HepG2 (cell line): Measurements from ENCODE around the gene CD4. TPM values are rescaled to one million over a fixed set of nuclear protein-coding genes. Genes with fewer than 3 reads are reported as not detected.

Source experiments
- ARNT2 ChIP-seq: sonication (generic); formaldehyde crosslinking; IDR thresholded peaks from 2 replicates; pipeline ENCODE4 v1.8.0; 2022; ENCODE audit warnings: mild to moderate bottlenecking, low read depth, missing genetic modification reagents, moderate library complexity
- FOXA1 ChIP-seq, 2 experiments: fragments of 450-650 bp in 1 of 2; sonication (generic) in 1 of 2; formaldehyde crosslinking in 1 of 2; IDR thresholded peaks; 2 replicates each; pipeline versions ENCODE4 v1.4.0 to v1.6.1; 2016 to 2020; ENCODE audit warnings: missing genetic modification reagents in 1 of 2
- FOXA3 ChIP-seq: IDR thresholded peaks from 2 replicates; pipeline ENCODE4 v1.6.1; 2016; ENCODE audit warnings: missing genetic modification reagents, missing compliant biosample characterization
- FOXP1 ChIP-seq, 2 experiments: fragments of 450-650 bp in 1 of 2; IDR thresholded peaks; 2 replicates each; pipeline ENCODE4 v1.6.1; 2017 to 2018; ENCODE audit warnings: antibody characterized with exemption in 1 of 2
- IKZF4 ChIP-seq: sonication (generic); formaldehyde crosslinking; IDR thresholded peaks from 2 replicates; pipeline ENCODE4 v1.5.1; 2020; ENCODE audit warnings: borderline replicate concordance, mild to moderate bottlenecking, low read depth, missing genetic modification reagents; ENCODE audit errors: not compliant biosample characterization
- MAZ ChIP-seq, 2 experiments: sonication (generic) in 1 of 2; formaldehyde crosslinking in 1 of 2; IDR thresholded peaks; 2 replicates each; pipeline versions ENCODE4 v1.5.0 to v1.6.1; 2012 to 2020; ENCODE audit warnings: low read depth in 2 of 2, mild to moderate bottlenecking in 2 of 2, borderline replicate concordance in 1 of 2, improper control_type of control experiment in 1 of 2, low read length in 1 of 2, missing genetic modification reagents in 1 of 2, moderate library complexity in 1 of 2
- MIXL1 ChIP-seq: IDR thresholded peaks from 2 replicates; pipeline ENCODE4 v1.6.1; 2016
- MYC ChIP-seq: sonication (generic); formaldehyde crosslinking; IDR thresholded peaks from 2 replicates; pipeline ENCODE4 v1.9.0; 2021; ENCODE audit warnings: missing genetic modification reagents, borderline replicate concordance
- NFKBIZ ChIP-seq: IDR thresholded peaks from 2 replicates; pipeline ENCODE4 v1.6.1; 2018; ENCODE audit warnings: missing genetic modification reagents, missing compliant biosample characterization
- RARG ChIP-seq: sonication (generic); formaldehyde crosslinking; IDR thresholded peaks from 2 replicates; pipeline ENCODE4 v1.4.0; 2020; ENCODE audit warnings: low read depth, mild to moderate bottlenecking, missing genetic modification reagents
- RCOR2 ChIP-seq: IDR thresholded peaks from 2 replicates; pipeline ENCODE4 v1.6.1; 2016; ENCODE audit warnings: missing biosample characterization, missing genetic modification reagents
- ZBTB38 ChIP-seq: sonication (generic); formaldehyde crosslinking; IDR thresholded peaks from 2 replicates; pipeline ENCODE4 v1.5.1; 2020; ENCODE audit warnings: mild to moderate bottlenecking, missing genetic modification reagents
- ZFAT ChIP-seq: sonication (generic); formaldehyde crosslinking; conservative IDR thresholded peaks from 2 replicates; pipeline ENCODE4 v1.8.1; 2023; ENCODE audit warnings: missing genetic modification reagents, inconsistent platforms
- ZNF207 ChIP-seq: fragments of 450-650 bp; IDR thresholded peaks from 2 replicates; pipeline ENCODE4 v1.6.1; 2016; ENCODE audit warnings: antibody characterized with exemption, borderline replicate concordance
- ZNF343 ChIP-seq: sonication (generic); formaldehyde crosslinking; IDR thresholded peaks from 2 replicates; pipeline ENCODE4 v1.4.0; 2020; ENCODE audit warnings: mild to moderate bottlenecking, missing genetic modification reagents
- ZNF572 ChIP-seq: sonication (generic); formaldehyde crosslinking; IDR thresholded peaks from 2 replicates; pipeline ENCODE4 v1.5.1; 2020; ENCODE audit warnings: mild to moderate bottlenecking, missing genetic modification reagents
- ZNF710 ChIP-seq: sonication (generic); formaldehyde crosslinking; IDR thresholded peaks from 2 replicates; pipeline ENCODE4 v1.5.0; 2020; ENCODE audit warnings: mild to moderate bottlenecking, missing genetic modification reagents, borderline replicate concordance
- ZNF761 ChIP-seq: sonication (generic); formaldehyde crosslinking; conservative IDR thresholded peaks from 2 replicates; pipeline ENCODE4 v1.4.0; 2020; ENCODE audit warnings: mild to moderate bottlenecking, missing genetic modification reagents
- ZNF790 ChIP-seq: sonication (generic); formaldehyde crosslinking; IDR thresholded peaks from 2 replicates; pipeline ENCODE4 v1.8.0; 2022; ENCODE audit warnings: missing genetic modification reagents, mild to moderate bottlenecking, borderline replicate concordance
- polyA plus RNA-seq, 8 experiments: library from polyadenylated mRNA; depleted of rRNA in 3 of 8; stranded (reverse) in 7 of 8; unstranded in 1 of 8; fragments of >200 nt; fragmentation: Illumina TruSeq in 4 of 8; extraction: Trizol in 4 of 8; gene quantifications; 2 replicates each; pipeline versions ENCODE4 v1.2.1 to v1.2.3, GENCODE V29; 2011 to 2016; ENCODE audit warnings: low read depth in 4 of 8, missing spikeins in 1 of 8, mixed read lengths in 1 of 8; ENCODE audit not compliant: insufficient read depth in 1 of 8
- total RNA-seq, 5 experiments: library from RNA; depleted of rRNA; stranded (reverse); fragments of >200 nt; fragmentation: Illumina TruSeq; extraction: Trizol; gene quantifications; 2 replicates each; pipeline ENCODE4 v1.2.3, GENCODE V29; 2016; ENCODE audit warnings: low read depth in 1 of 5
- TF ChIP-seq, protein P1 (sequence below): sonication (generic); formaldehyde crosslinking; IDR thresholded peaks from 2 replicates; pipeline ENCODE4 v1.8.0; 2022; ENCODE audit warnings: low read depth, missing genetic modification reagents
- TF ChIP-seq, protein P2 (sequence below): IDR thresholded peaks from 2 replicates; pipeline ENCODE4 v1.6.1; 2016; ENCODE audit warnings: mild to moderate bottlenecking, missing biosample characterization, missing genetic modification reagents
- TF ChIP-seq, protein P3 (sequence below): sonication (generic); formaldehyde crosslinking; IDR thresholded peaks from 2 replicates; pipeline ENCODE4 v1.8.0; 2023; ENCODE audit warnings: mild to moderate bottlenecking, missing genetic modification reagents
- TF ChIP-seq, protein P4 (sequence below): sonication (generic); formaldehyde crosslinking; IDR thresholded peaks from 2 replicates; pipeline ENCODE4 v1.4.0; 2020; ENCODE audit warnings: missing genetic modification reagents

CD4 gene
- total and polyA plus RNA-seq, 2 of the 13 experiments (the other 11 are each of a cell fraction or from before 2014, with no cell fraction given), result 0.07 to 0.95 TPM

GRCh38 chr12:6766651-6767349 is 22.5 kb upstream of the CD4 start (continued):
- no peak for TF ChIP-seq ZNF710 (CRISPR knock-in tag)
- TF ChIP-seq, protein P1, sequence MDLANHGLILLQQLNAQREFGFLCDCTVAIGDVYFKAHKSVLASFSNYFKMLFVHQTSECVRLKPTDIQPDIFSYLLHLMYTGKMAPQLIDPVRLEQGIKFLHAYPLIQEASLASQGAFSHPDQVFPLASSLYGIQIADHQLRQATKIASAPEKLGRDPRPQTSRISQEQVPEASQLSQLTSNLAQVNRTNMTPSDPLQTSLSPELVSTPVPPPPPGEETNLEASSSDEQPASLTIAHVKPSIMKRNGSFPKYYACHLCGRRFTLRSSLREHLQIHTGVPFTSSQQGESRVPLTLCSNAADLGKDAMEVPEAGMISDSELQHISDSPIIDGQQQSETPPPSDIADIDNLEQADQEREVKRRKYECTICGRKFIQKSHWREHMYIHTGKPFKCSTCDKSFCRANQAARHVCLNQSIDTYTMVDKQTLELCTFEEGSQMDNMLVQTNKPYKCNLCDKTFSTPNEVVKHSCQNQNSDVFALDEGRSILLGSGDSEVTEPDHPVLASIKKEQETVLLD, result peak; percentile 67; the same call in 1 of the 2 replicates
- TF ChIP-seq ARNT2, result no peak
- no peak for TF ChIP-seq MIXL1 (CRISPR knock-in tag)
- TF ChIP-seq RARG (CRISPR knock-in tag), result no peak
- TF ChIP-seq, protein P2, sequence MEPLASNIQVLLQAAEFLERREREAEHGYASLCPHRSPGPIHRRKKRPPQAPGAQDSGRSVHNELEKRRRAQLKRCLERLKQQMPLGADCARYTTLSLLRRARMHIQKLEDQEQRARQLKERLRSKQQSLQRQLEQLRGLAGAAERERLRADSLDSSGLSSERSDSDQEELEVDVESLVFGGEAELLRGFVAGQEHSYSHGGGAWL, result no peak
- TF ChIP-seq FOXA3 (CRISPR knock-in tag), result peak; percentile 41; the same call in 1 of the 2 replicates
- TF ChIP-seq ZNF343 (CRISPR knock-in tag), result peak; percentile 29; the same call in 1 of the 2 replicates
- no peak for TF ChIP-seq ZNF572
- TF ChIP-seq IKZF4, result no peak
- TF ChIP-seq ZFAT (CRISPR knock-in tag), result no peak
- TF ChIP-seq ZNF790 (CRISPR knock-in tag), result no peak
- 0 out of 2 replicates have a peak, but pooled peaks have one; percentile 24 for TF ChIP-seq NFKBIZ (CRISPR knock-in tag)
- TF ChIP-seq MYC (CRISPR knock-in tag), result peak; percentile 57
- no peak; the same call in 1 of the 2 replicates for TF ChIP-seq ZBTB38
- TF ChIP-seq RCOR2 (CRISPR knock-in tag), result no peak
- TF ChIP-seq FOXP1 (IDR thresholded peaks at IDR 0.05), result no peak
- TF ChIP-seq FOXP1 (CRISPR knock-in tag; IDR thresholded peaks at IDR 0.05), result no peak
- peak; percentile 66 for TF ChIP-seq MAZ (IDR thresholded peaks at IDR 0.05; ENCODE audit: borderline replicate concordance, low read depth, low read length)
- TF ChIP-seq MAZ (CRISPR knock-in tag; IDR thresholded peaks at IDR 0.05; ENCODE audit: low read depth), result no peak; the same call in 1 of the 2 replicates
- no peak for TF ChIP-seq FOXA1 (IDR thresholded peaks at IDR 0.05)
- peak; percentile 48 for TF ChIP-seq FOXA1 (CRISPR knock-in tag; IDR thresholded peaks at IDR 0.05)
- TF ChIP-seq ZNF207, result no peak
- TF ChIP-seq, protein P3, sequence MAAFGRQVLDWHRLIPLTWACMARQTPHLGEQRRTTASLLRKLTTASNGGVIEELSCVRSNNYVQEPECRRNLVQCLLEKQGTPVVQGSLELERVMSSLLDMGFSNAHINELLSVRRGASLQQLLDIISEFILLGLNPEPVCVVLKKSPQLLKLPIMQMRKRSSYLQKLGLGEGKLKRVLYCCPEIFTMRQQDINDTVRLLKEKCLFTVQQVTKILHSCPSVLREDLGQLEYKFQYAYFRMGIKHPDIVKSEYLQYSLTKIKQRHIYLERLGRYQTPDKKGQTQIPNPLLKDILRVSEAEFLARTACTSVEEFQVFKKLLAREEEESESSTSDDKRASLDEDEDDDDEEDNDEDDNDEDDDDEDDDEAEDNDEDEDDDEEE, result no peak
- TF ChIP-seq ZNF761, result 0 out of 2 replicates have a peak, but pooled peaks have one; percentile 12
- TF ChIP-seq, protein P4, sequence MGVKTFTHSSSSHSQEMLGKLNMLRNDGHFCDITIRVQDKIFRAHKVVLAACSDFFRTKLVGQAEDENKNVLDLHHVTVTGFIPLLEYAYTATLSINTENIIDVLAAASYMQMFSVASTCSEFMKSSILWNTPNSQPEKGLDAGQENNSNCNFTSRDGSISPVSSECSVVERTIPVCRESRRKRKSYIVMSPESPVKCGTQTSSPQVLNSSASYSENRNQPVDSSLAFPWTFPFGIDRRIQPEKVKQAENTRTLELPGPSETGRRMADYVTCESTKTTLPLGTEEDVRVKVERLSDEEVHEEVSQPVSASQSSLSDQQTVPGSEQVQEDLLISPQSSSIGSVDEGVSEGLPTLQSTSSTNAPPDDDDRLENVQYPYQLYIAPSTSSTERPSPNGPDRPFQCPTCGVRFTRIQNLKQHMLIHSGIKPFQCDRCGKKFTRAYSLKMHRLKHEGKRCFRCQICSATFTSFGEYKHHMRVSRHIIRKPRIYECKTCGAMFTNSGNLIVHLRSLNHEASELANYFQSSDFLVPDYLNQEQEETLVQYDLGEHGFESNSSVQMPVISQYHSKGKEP, result no peak
